Neuronal stem cell (in vitro differentiated cells): Measurements from ENCODE around the gene SLIT3.

ENCODE experiments used
- DNase-seq: peaks from one replicate; pipeline ENCODE4 v3.0.0-alpha.2; 2013; ENCODE audit warnings: low spot score
- H2AFZ ChIP-seq: one replicate; pipeline ENCODE4 v1.6.1; 2013; ENCODE audit warnings: mild to moderate bottlenecking, low read length, inconsistent platforms
- H2AK5ac ChIP-seq: 2 replicates; pipeline ENCODE4 v1.6.1; 2013; ENCODE audit warnings: low read depth, mild to moderate bottlenecking, inconsistent platforms, low read length, moderate library complexity, mixed read lengths
- H2BK120ac ChIP-seq: 2 replicates; pipeline ENCODE4 v1.6.1; 2013; ENCODE audit warnings: low read depth, mild to moderate bottlenecking, inconsistent platforms, low read length, moderate library complexity, mixed read lengths
- H2BK12ac ChIP-seq: one replicate; pipeline ENCODE4 v1.6.1; 2013; ENCODE audit warnings: low read length, inconsistent platforms
- H2BK15ac ChIP-seq: 2 replicates; pipeline ENCODE4 v1.6.1; 2013; ENCODE audit warnings: mild to moderate bottlenecking, low read length, inconsistent platforms, mixed read lengths
- H2BK5ac ChIP-seq: one replicate; pipeline ENCODE4 v1.6.1; 2013; ENCODE audit warnings: inconsistent platforms, mild to moderate bottlenecking, low read length, moderate library complexity
- H3K14ac ChIP-seq: one replicate; pipeline ENCODE4 v1.6.1; 2013; ENCODE audit warnings: low read length, inconsistent platforms
- H3K18ac ChIP-seq: 2 replicates; pipeline ENCODE4 v1.6.1; 2013; ENCODE audit warnings: low read length, inconsistent platforms
- H3K23ac ChIP-seq: 2 replicates; pipeline ENCODE4 v1.6.1; 2013; ENCODE audit warnings: low read depth, mild to moderate bottlenecking, mixed read lengths, low read length, inconsistent platforms; ENCODE audit not compliant: poor library complexity
- H3K27ac ChIP-seq: replicated peaks from 3 replicates; pipeline ENCODE4 v1.5.1; 2013; ENCODE audit warnings: low read length, inconsistent platforms
- H3K27me3 ChIP-seq, 3 experiments: 2 replicates each; pipeline ENCODE4 v1.6.1; 2013; ENCODE audit warnings: low read length in 3 of 3, mild to moderate bottlenecking in 2 of 3, inconsistent platforms in 1 of 3, low read depth in 1 of 3, mixed read lengths in 1 of 3, moderate library complexity in 1 of 3; ENCODE audit not compliant: control insufficient read depth in 3 of 3, insufficient read depth in 3 of 3
- H3K36me3 ChIP-seq, 2 donors: replicated peaks in 1 of 2; 2 replicates each; pipeline ENCODE4 v1.6.1; 2013; ENCODE audit warnings: low read length in 2 of 2; ENCODE audit not compliant: control insufficient read depth in 2 of 2, insufficient read depth in 2 of 2
- H3K4ac ChIP-seq: 2 replicates; pipeline ENCODE4 v1.6.1; 2013; ENCODE audit warnings: inconsistent platforms, mild to moderate bottlenecking, low read length, moderate library complexity
- H3K4me1 ChIP-seq, 2 donors: 1 replicate in 1 of 2; 2 replicates in 1 of 2; pipeline ENCODE4 v1.6.1; 2013; ENCODE audit warnings: low read length in 2 of 2, low read depth in 1 of 2; ENCODE audit not compliant: control insufficient read depth in 2 of 2, insufficient read depth in 1 of 2
- H3K4me2 ChIP-seq: one replicate; pipeline ENCODE4 v1.6.1; 2013; ENCODE audit warnings: mild to moderate bottlenecking, low read length, inconsistent platforms; ENCODE audit not compliant: insufficient read depth, poor library complexity, severe bottlenecking
- H3K4me3 ChIP-seq, 2 donors: 2 replicates each; pipeline ENCODE4 v1.5.1; 2013; ENCODE audit warnings: low read length in 2 of 2, mild to moderate bottlenecking in 2 of 2, inconsistent platforms in 1 of 2, moderate library complexity in 1 of 2
- H3K79me1 ChIP-seq: one replicate; pipeline ENCODE4 v1.6.1; 2013; ENCODE audit warnings: low read depth, mild to moderate bottlenecking, inconsistent platforms, low read length, moderate library complexity
- H3K9ac ChIP-seq: one replicate; pipeline ENCODE4 v1.6.1; 2013; ENCODE audit warnings: mild to moderate bottlenecking, low read depth, low read length, inconsistent platforms; ENCODE audit not compliant: poor library complexity
- H3K9me3 ChIP-seq, 2 donors: replicated peaks in 1 of 2; 2 replicates each; pipeline versions ENCODE3 to v1.6.1; 2013; ENCODE audit warnings: low read length in 2 of 2, mild to moderate bottlenecking in 2 of 2, inconsistent platforms in 1 of 2, low read depth in 1 of 2, mixed read lengths in 1 of 2, moderate library complexity in 1 of 2; ENCODE audit not compliant: control insufficient read depth in 2 of 2, insufficient read depth in 1 of 2
- H4K8ac ChIP-seq: one replicate; pipeline ENCODE4 v1.6.1; 2013; ENCODE audit warnings: low read depth, mild to moderate bottlenecking, inconsistent platforms, low read length, moderate library complexity
- H4K91ac ChIP-seq: one replicate; pipeline ENCODE4 v1.6.1; 2013; ENCODE audit warnings: low read length, low read depth, mild to moderate bottlenecking, inconsistent platforms; ENCODE audit not compliant: poor library complexity
- WGBS, 2 donors: extraction: QIAGEN DNeasy Blood & Tissue Kit; methylation state at CpG; one replicate each; pipeline ENCODE4 v1.1.7; 2013; ENCODE audit warnings: missing lambda C conversion rate in 2 of 2, mixed read lengths in 1 of 2; ENCODE audit not compliant: insufficient read length in 2 of 2, insufficient replicate concordance in 1 of 2; ENCODE audit errors: extremely low coverage in 2 of 2; 5-methylcytosine and 5-hydroxymethylcytosine counted together

SLIT3 gene

GRCh38 chr5:169097374-169098326 lies 203.3 kb downstream of the SLIT3 start:
- WGBS, 2 donors, result no CpG with 5 or more reads among the region's 10 CpGs
- no peak for DNase-seq

GRCh38 chr5:169095976-169096375 lies 205.0 kb downstream of the SLIT3 start:
- no peaks in the 10 kb centered on the region for H3K79me1 ChIP-seq
- H2BK5ac ChIP-seq, result no peak overlapping the region
- no peak overlapping the region for H3K14ac ChIP-seq
- no peak overlapping the region for H2AFZ ChIP-seq
- H3K4me3 ChIP-seq, result no peak overlapping the region
- H4K91ac ChIP-seq, result no peak overlapping the region
- no peak overlapping the region for H2BK12ac ChIP-seq
- DNase-seq, result no peak
- peaks cover 0 to 1% of the 10 kb centered on the region in 2 donors for H3K4me1 ChIP-seq
- no peak overlapping the region for H3K4ac ChIP-seq
- no CpG with 5 or more reads among the region's 1 CpG for WGBS, 2 donors
- H3K36me3 ChIP-seq, result no peaks in the 10 kb centered on the region
- H3K27me3 ChIP-seq, result no peaks in the 10 kb centered on the region
- no peak overlapping the region for H4K8ac ChIP-seq
- H2BK120ac ChIP-seq, result no peak overlapping the region
- H2BK15ac ChIP-seq, result no peak overlapping the region
- no peak overlapping the region for H2AK5ac ChIP-seq
- no peaks in the 10 kb centered on the region for H3K9me3 ChIP-seq
- no peak overlapping the region for H3K27ac ChIP-seq
- no peak overlapping the region for H3K4me2 ChIP-seq
- no peak overlapping the region for H3K18ac ChIP-seq
- no peak overlapping the region for H3K23ac ChIP-seq
- H3K9ac ChIP-seq, result no peak overlapping the region

More at GRCh38 chr5:169097374-169098326, 203.3 kb downstream of the SLIT3 start:
- Histone ChIP-seq H2BK15ac (no peak overlapping the region), H3K27ac (no peak overlapping the region), H2BK12ac (no peak overlapping the region), H2BK5ac (no peak overlapping the region), H3K18ac (no peak overlapping the region), H2AFZ (no peak overlapping the region), H2BK120ac (no peak overlapping the region), H3K79me1 (no peaks in the 10 kb centered on the region), H3K9ac (no peak overlapping the region), H3K36me3 (no peaks in the 10 kb centered on the region), H3K9me3 (no peaks in the 10 kb centered on the region), H3K14ac (no peak overlapping the region), H3K27me3 (peaks cover 0 to 2% (median 0%) of the 10 kb centered on the region in 3 experiments), H3K4me2 (no peak overlapping the region), H4K8ac (no peak overlapping the region), H3K23ac (no peak overlapping the region), H3K4me3 (no peak overlapping the region), H3K4ac (no peak overlapping the region), H3K4me1 (peaks cover 0 to 1% of the 10 kb centered on the region in 2 donors), H2AK5ac (no peak overlapping the region), H4K91ac (no peak overlapping the region)

- H3K27me3 ChIP-seq, result no peaks in the 10 kb centered on the region
- no peak overlapping the region for H2AK5ac ChIP-seq
- no peak overlapping the region for H3K14ac ChIP-seq
- no peak overlapping the region for H2AFZ ChIP-seq
- no peak overlapping the region for H3K4me2 ChIP-seq
- no peak overlapping the region for H4K8ac ChIP-seq
- no peak overlapping the region for H3K27ac ChIP-seq
- no peaks in the 10 kb centered on the region for H3K36me3 ChIP-seq
- no peak overlapping the region for H3K18ac ChIP-seq
- no peak overlapping the region for H2BK5ac ChIP-seq
- no peak overlapping the region for H3K4me3 ChIP-seq
- no CpG with 5 or more reads among the region's 4 CpGs for WGBS, 2 donors
- H2BK12ac ChIP-seq, result no peak overlapping the region
- no peak overlapping the region for H3K4ac ChIP-seq
- H2BK15ac ChIP-seq, result no peak overlapping the region
- H3K79me1 ChIP-seq, result no peaks in the 10 kb centered on the region
- H3K23ac ChIP-seq, result no peak overlapping the region
- H4K91ac ChIP-seq, result no peak overlapping the region
- no peak overlapping the region for H2BK120ac ChIP-seq
- peaks cover 0 to 1% of the 10 kb centered on the region in 2 donors for H3K4me1 ChIP-seq
- H3K9me3 ChIP-seq, result peaks cover 0 to 2% of the 10 kb centered on the region in 2 donors
- H3K9ac ChIP-seq, result no peak overlapping the region
- no peak for DNase-seq
Measured at GRCh38 chr5:169095410-169095960, 205.5 kb downstream of the SLIT3 start.
